Activated T-helper 1 cell treated with Interleukin-2 at 50 U/mL for 16 hours (primary cell): Measurements from ENCODE around the gene TRIM77.
"Not testable (repeated sequence)": the region's sequence is repeated elsewhere in the genome, so short reads cannot be mapped to it uniquely, and the experiment has no call there.

ENCODE experiments used
- DNase-seq: peaks from one replicate; pipeline ENCODE4 v3.0.0-alpha.2; 2020; ENCODE audit warnings: low read depth

TRIM77 gene, protein sequence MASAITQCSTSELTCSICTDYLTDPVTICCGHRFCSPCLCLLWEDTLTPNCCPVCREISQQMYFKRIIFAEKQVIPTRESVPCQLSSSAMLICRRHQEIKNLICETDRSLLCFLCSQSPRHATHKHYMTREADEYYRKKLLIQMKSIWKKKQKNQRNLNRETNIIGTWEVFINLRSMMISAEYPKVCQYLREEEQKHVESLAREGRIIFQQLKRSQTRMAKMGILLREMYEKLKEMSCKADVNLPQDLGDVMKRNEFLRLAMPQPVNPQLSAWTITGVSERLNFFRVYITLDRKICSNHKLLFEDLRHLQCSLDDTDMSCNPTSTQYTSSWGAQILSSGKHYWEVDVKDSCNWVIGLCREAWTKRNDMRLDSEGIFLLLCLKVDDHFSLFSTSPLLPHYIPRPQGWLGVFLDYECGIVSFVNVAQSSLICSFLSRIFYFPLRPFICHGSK

DNA sequence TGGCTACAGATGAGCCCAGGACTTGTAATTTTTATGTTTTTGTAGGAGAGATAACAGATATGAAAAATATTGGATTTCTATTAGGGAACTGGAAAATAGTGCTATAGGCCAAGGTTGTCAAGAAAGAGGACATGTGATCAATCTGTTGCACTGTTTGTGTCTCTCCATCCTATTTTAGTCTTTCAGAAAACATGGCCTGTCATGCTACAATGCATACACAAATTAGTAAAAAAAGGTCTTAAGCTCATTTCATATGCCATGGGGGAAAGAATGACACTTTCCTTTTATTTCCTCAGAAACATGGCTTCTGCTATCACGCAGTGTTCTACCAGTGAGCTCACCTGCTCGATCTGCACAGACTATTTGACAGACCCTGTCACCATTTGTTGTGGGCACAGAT is at the start of gene TRIM77:
Gene TRIM77, plus strand, starts transcription at position 301 of the 400 bp plus-strand sequence. Its CDS starts 0 bp downstream, at position 301.
- DNase-seq, result not testable (repeated sequence)

DNA sequence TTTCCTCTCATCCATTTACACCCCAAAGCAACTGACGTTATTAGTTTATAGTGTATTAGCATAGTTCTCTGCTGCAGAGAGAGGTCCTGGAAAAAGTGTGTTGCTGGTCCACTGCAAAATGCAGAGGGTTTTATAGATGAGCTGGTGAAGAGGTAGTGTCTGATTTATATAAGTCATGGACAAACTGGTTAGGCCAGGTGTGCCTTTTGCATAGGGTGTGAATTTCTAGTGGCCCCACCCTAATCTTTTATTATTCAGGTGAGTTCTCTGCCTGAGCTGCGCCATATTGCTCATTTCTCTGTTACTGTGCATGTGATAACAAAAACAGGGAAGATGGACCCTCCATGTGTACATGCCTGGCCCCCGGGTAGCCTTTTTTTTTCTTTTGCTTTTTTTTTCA is 43.1 kb upstream of the TRIM77 start:
- DNase-seq, result no peak

DNA sequence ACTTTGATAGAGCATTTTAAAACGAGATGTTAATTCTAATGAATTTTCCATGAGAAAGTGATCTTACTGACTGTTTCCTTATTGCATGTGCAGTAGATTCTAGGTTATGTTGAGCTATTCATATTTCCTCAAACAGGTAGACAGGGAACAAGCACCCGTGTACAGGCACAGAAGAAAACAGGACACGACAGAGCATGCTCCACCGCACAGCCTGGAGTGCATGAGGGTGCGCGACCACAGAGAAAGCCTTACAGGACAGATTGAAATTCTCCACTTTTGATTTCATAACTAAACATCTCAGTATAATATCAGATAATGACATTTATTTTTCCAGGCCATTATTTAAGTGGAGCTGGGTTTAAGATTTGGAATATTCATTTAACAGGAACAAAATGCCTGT is 41.9 kb upstream of the TRIM77 start:
- DNase-seq, result not testable (repeated sequence)

DNA sequence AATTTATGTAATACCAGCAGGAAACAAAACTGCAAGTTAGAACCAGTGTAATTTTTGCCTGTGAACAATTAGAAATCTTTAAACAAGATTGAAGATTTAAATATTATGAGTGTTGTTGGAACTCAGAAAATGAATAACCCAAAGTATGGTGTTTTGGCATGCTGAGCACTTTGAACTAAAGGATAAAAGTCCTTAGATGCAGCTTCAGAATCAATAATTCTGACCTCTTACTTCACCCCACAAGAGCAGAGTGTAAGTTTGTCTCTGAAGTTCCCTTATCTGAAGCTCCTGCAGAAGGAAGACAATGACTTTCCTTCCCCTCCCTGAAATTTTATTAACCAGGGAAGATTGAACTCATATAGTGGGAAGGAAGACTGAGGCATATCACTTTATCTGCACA is 40.5 kb upstream of the TRIM77 start:
- DNase-seq, result not testable (repeated sequence)

DNA sequence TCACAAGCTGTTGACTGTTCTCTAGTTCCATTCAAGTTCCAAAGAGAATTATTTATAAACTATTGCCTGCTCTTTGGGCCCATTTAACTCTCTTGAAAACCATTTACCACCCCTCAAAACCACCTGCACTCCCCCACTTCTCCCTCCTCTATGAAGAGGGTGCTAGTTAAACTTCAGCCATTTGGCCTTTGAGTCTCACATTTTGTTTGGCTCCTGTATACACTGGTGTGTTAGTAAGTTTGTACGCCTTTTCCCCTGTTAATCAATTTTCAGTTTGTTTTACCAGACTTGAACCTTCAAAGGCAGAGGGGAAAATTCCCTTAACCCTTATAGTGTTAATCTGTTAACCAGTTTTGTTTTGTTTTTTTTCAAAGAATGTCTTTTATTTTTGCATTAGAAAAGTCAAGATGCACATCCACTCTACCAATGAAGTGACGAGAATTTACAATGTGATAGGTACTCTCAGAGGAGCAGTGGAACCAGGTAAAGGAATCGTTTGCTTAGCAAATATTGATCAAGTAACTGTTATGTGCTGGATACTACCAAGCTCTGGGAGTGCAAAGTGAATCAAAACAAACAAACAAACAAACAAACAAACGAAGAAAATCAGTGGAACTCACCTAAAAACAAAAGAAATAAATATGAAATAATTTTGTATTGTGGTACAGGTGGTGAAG is 40.0 kb upstream of the TRIM77 start:
- DNase-seq, result not testable (repeated sequence)

DNA sequence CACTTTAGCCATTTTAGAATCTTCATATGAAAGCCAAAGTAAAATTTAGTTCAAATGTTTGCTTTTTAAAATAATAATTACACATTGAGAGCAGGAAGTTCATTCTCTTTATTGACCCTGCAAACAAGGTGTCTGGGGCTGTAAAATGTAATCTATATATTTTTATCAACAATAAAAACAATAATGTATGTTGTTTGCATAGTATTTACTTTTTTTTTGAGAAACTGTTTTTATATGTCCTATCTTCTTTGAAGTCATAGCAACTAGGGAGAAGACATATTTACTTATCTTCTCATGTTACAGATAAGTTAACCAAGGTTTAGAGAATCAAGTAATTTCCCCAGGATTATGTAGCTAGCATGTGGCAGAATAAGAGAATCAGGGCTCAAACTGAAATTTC is 37.6 kb upstream of the TRIM77 start:
- not testable (repeated sequence) for DNase-seq

DNA sequence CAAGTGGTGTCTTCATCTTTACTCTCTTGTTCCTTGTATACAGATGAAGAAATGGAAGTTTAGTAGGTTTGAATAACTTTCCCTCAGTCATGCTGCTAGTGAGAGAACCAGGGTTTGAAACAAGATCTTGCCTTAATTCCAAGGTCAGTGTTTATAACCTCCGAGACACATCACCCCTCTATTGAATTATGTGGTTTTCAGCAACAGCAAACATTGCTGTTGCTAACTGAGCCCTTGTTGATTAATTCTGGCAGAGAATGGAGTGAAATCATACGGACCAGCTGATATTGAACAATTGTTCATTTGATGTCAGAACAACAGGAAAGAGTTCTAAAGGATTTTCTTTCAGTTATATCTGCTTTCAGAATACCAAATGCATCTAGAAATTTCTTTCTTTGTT is 36.7 kb upstream of the TRIM77 start:
- not testable (repeated sequence) for DNase-seq

DNA sequence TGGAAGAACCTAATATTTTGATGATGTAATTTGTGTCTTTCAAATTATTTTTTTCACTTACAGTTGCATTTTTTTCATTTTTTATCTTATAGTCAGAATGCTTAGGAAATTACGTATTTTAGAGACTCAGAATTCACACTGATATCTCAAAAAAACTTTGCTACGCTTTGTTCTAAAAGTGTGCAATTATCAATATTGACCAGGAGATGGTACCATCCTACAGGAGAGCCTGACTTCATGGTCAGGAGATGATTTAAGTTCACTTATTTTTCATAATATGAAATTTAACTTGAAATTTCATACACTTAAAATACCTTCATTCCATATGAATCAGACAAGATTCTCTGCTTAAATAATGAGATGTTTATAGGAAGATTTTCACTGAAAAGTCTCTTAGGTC is 34.7 kb upstream of the TRIM77 start:
- not testable (repeated sequence) for DNase-seq

DNA sequence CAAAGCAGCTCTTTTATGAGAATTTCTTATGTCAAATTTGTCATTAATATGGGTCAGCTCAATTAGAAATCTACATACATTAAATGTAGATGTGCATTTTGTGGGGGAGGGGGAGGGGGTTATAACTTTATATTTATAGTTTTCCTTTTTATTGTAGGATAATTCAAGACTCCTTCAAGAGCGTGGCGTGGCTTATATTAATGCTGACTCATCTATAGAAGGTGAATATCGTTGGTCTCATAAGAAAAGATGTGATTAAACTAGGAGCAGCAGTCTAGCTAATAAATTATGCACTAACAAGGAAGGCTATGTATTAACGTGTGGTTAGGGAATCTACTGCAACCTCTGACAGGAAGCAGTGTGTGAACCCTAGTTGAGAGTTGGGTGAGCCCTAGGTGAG is 34.2 kb upstream of the TRIM77 start:
- not testable (repeated sequence) for DNase-seq

DNA sequence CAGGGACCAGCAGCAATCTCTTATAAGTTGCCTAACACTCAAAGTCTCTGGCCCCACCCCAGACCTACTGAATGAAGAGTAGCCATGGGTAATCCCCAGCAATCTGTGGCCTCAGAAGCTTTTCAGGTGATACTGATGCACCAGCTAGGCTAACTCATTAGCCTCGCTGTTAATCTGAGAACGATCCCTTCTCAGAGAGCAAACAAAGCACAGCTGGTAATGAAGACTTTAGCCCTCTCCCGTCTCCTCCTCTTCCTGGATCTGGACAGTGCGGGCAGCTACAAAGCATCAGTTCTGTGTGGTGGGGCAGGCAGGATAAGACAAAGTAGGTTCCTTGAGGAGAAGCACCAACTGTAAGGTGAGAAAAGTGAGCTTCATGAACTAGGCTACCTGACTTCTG is 3.0 kb upstream of the TRIM77 start:
- DNase-seq, result not testable (repeated sequence)

DNA sequence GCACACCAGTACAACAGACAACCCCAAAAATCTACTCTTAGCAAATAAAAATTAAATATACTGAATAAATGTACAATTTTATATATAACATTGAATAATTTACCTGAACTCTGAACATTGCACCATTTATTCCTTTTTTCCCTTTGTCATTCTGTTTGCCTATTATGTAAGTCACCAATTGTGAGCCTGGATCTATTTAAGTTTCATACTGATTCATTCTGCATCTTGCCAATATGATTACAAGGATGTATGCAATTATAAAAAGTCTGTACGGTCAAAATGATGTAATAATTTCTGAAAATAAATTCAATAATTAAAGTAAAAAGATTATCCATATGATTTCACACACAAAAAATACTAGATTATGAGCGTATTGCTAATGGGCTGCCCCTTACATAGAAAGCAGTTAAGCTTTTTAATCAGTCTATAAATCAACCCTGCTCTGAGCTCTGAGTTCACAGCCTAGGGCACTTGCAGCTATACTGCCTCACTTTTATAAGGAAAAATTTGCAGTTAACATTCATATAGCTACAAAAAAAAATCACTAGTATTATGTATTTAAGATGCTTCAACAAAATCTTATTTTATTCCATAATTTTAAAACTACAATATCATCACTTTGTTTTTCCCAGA is 14.9 kb downstream of the TRIM77 start:
- not testable (repeated sequence) for DNase-seq

DNA sequence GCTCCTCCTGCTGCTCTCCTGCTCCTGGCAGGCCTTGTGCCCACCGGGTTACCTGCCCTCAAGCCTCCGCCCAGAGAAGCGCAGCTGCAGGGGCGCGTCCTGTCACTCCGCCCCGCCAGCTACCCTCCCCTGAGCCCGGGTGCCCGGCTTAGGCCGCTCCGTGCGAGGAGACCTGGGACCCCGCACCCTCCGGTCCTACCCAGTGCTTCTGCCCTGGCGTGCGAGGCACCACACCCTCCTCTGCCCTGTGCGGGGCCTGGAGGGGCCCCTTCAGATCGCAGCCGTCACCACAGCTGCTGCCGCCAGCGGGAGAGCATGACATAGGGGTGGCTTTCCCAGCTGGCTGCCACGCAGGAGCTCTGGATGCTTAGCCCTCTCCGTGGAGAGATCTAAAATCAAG is 20.1 kb downstream of the TRIM77 start:
- DNase-seq, result not testable (repeated sequence)

DNA sequence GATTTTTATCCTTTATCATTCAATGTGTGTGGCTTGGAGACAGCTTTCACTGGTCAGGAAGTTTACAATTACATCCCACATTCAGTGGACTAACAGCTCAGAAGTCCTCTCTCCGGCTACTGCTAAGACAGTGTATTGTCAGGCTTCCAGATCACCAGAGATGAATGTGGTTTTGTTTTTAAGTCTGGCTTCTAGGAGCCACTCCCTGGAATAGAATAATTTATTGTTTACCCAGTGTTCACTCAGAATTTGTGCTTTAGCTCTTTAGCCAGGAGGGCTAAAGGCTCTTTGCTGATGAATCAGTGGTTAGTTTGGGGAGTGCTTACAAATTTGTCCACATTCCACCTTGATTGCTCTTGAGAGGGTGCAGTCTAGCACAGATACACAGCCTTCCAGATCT is 26.5 kb downstream of the TRIM77 start:
- no peak for DNase-seq

DNA sequence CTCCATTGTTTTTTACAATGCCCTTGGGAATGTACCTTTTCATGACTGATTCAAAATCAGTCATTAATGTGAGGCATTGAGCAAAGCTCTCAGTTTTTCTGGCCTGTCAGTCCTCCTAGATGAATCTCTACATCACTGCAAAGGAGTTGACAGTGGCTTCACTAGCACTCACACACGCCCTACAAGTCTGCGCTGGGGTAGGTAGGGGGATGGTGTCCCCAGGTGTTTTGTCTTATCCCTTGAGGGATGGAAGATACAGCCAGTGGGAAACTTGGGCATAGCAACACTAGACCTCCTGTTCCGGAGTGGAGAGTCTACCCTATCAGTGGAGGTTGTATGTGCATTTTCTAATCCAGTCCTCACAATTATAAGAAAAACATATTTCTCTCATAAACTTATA is 27.0 kb downstream of the TRIM77 start:
- DNase-seq, result no peak

DNA sequence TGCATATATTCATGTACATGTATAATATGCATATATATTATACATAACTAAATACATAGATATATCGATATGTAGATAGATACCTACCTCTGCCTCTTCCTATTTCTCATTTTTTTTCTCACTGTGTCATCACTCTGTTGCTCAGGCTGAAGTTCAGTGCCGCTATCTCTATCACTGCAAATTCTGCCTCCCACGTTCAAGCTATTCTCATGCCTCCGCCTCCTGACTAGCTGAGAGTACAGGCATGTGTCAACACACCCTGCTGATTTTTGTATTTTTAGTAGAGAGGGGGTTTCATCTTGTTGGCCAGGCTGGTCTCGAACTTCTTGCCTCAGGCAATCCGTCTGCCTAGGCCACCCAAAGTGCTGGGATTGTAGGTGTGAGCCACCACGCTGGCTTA is 31.3 kb downstream of the TRIM77 start:
- DNase-seq, result not testable (repeated sequence)

DNA sequence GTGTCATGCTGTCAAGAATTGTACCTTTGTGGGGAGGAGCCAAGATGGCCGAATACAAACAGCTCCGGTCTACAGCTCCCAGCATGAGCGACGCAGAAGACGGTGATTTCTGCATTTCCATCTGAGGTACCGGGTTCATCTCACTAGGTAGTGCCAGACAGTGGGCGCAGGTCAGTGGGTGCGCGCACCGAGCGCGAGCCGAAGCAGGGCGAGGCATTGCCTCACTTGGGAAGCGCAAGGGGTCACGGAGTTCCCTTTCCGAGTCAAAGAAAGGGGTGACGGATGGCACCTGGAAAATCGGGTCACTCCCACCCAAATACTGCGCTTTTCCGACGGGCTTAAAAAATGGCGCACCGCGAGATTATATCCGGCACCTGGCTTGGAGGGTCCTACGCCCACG is 34.1 kb downstream of the TRIM77 start:
- DNase-seq, result not testable (repeated sequence)

DNA sequence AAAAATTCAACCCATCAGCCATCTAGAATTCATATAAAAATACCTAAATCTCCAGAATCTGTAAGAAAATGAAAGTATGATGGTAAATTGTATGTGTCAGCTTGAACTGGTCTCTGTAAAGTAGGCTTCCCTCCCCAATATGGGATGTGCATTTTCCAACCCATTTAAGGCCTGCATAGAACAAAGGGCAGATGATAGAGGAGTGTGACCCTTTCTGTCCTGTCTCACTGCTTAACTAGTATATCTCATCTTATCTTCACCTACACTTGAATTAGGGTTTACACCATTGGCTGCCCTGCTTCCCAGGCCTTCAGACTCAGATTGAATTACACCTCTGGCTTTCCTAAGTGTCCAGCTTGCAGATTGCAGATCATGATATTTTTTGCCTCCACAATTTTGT is 40.7 kb downstream of the TRIM77 start:
- DNase-seq, result not testable (repeated sequence)
